ENCODE results near the gene GDPD2.

DNA sequence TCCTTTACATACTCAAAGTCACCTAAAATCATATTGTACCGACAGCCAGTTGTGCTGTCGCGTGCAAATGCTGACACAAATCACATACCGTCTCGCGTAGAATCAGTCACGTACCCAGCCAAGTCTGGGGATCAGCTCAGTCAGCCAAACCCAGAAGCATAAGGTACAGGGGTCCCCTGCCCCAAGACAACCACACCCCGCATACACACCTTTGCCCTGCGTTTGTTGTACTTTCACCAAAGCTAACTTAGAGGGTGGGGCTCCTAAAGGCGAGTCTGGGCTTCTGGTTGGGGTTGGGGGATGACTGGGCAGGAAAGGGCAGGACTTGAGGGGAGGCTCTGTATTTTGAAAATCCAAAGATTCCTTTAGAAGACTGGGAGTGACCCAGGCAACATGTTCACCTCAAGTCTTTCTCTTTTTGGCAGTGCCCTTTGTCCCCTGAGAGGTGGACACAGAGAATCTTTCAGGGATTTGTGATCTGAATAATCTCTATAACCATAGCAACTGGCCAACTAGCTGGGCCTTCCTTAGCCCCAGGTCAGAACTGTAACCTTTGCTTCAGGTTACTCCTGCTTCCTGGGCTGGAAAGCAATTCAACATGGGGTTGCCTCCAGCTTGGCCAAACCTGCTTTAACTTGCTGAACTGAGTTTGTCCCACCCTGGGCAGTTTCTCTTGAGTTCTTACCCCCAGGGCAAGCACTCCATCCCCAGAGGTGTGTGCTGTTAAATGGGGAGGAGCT is 992 bp downstream of the GDPD2 start:
- TF ChIP-seq, protein P1, sequence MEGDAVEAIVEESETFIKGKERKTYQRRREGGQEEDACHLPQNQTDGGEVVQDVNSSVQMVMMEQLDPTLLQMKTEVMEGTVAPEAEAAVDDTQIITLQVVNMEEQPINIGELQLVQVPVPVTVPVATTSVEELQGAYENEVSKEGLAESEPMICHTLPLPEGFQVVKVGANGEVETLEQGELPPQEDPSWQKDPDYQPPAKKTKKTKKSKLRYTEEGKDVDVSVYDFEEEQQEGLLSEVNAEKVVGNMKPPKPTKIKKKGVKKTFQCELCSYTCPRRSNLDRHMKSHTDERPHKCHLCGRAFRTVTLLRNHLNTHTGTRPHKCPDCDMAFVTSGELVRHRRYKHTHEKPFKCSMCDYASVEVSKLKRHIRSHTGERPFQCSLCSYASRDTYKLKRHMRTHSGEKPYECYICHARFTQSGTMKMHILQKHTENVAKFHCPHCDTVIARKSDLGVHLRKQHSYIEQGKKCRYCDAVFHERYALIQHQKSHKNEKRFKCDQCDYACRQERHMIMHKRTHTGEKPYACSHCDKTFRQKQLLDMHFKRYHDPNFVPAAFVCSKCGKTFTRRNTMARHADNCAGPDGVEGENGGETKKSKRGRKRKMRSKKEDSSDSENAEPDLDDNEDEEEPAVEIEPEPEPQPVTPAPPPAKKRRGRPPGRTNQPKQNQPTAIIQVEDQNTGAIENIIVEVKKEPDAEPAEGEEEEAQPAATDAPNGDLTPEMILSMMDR (IDR thresholded peaks at IDR 0.05 in 4 of 5, conservative IDR thresholded peaks at IDR 0.05 in 1 of 5), result no peak
- no peak for TF ChIP-seq POLR2A (IDR thresholded peaks at IDR 0.05)

All from gastrocnemius medialis (tissue), 4 donors.